Ovary (tissue), 9 donors: ENCODE results near the gene DOCK8. TPM values are rescaled to one million over a fixed set of nuclear protein-coding genes. Genes with fewer than 3 reads are reported as not detected.

Experiments used
- DNase-seq, 5 donors: peaks; one replicate each; pipeline ENCODE4 v3.0.0-alpha.2; 2019 to 2020
- H3K27ac ChIP-seq, 2 donors: fragments of 200-600 bp; one replicate each; pipeline versions ENCODE4 v1.5.1 to v1.8.0; 2019 to 2022
- H3K27me3 ChIP-seq: fragments of 200-600 bp; one replicate; pipeline ENCODE4 v1.8.0; 2022
- H3K36me3 ChIP-seq: fragments of 200-600 bp; sonication (generic); one replicate; pipeline ENCODE4 v1.5.1; 2019
- H3K4me1 ChIP-seq: one replicate; pipeline ENCODE4 v1.8.1; 2013; ENCODE audit warnings: mild to moderate bottlenecking, moderate library complexity; ENCODE audit not compliant: insufficient read depth
- H3K4me3 ChIP-seq: fragments of 200-600 bp; sonication (generic); one replicate; pipeline ENCODE4 v1.5.1; 2017
- H3K9me3 ChIP-seq, 2 donors: fragments of 200-600 bp in 1 of 2; sonication (generic) in 1 of 2; one replicate each; pipeline versions ENCODE4 v1.5.1 to v1.8.1; 2013 to 2019; ENCODE audit warnings: mild to moderate bottlenecking in 1 of 2, moderate library complexity in 1 of 2
- CTCF ChIP-seq, 3 donors: fragments of 450-650 bp in 2 of 3; fragments of 200-600 bp in 1 of 3; IDR thresholded peaks; one replicate each; pipeline versions ENCODE4 v1.5.1 to v1.8.0; 2016 to 2022; ENCODE audit warnings: antibody characterized with exemption in 3 of 3, mild to moderate bottlenecking in 1 of 3
- EP300 ChIP-seq: sonication (generic); formaldehyde crosslinking; IDR thresholded peaks from one replicate; pipeline ENCODE4 v1.6.1; 2017; ENCODE audit warnings: antibody characterized with exemption
- POLR2A ChIP-seq: fragments of 450-650 bp; IDR thresholded peaks from one replicate; pipeline ENCODE4 v1.6.1; 2017; ENCODE audit warnings: antibody characterized with exemption, mild to moderate bottlenecking, moderate library complexity
- WGBS, 3 donors: extraction: QIAGEN DNeasy Blood & Tissue Kit in 1 of 3; methylation state at CpG; one replicate each; pipeline versions ENCODE4 v1.1.5 to v1.1.7; 2013 to 2017; 5-methylcytosine and 5-hydroxymethylcytosine counted together
- intact Hi-C, 4 donors: fragments of 100-400 bp; cut with DNase I; formaldehyde crosslinking; loops; one replicate each; pipeline versions ENCODE4 v1.11.0 to v1.15.1; 2022 to 2023
- polyA plus RNA-seq, 2 donors: library from polyadenylated mRNA; stranded (reverse); fragments of 200-250 nt in 1 of 2; fragments of 350-450 nt in 1 of 2; fragmentation: Illumina TruSeq in 1 of 2; extraction: RNeasy Lipid Tissue Mini Kit (QIAGEN cat#74804) in 1 of 2; gene quantifications; one replicate each; pipeline ENCODE4 v1.2.3, GENCODE V29; 2013 to 2014
- total RNA-seq, 7 donors: library from RNA; depleted of rRNA in 2 of 7; stranded (reverse); fragments of >200 nt in 2 of 7; fragmentation: NEBNext Ultra II Directional in 3 of 7; extraction: Animal tissue kit (Norgen Biotek cat#: 25700) in 3 of 7; gene quantifications; one replicate each; pipeline versions ENCODE4 v1.1.0 to v1.2.4, GENCODE V29; 2016 to 2023
- donor health status: DM: no; HTN: no; CAD: no; lungs with moderate emphysema.
- donor health status: DM: no; HTN: no; CAD: no.
- donor health status: Bipolar disorder and iron deficiency.
- donor health status: DM: yes; HTN: yes; CAD: no.
- donor health status: DM: no; HTN: no; CAD: no.
- donor health status: DM: yes; HTN: yes; CAD: no.

Gene DOCK8
- total and polyA plus RNA-seq, 9 donors, result 1.4 to 12.2 (median 7.3) TPM

GRCh38 chr9:270657-271237 is 56.1 kb downstream of the DOCK8 start:
- Histone ChIP-seq H3K27me3 (no peaks in the 10 kb centered on the region), H3K27ac (no peak overlapping the region), H3K4me3 (no peak overlapping the region), H3K4me1 (no peaks in the 10 kb centered on the region), H3K9me3 (no peaks in the 10 kb centered on the region), H3K36me3 (no peaks in the 10 kb centered on the region)
- DNase-seq, result no peak
- intact Hi-C loops, result no loop called here
- TF ChIP-seq EP300 (no peak), POLR2A (no peak), CTCF (IDR thresholded peaks at IDR 0.05) (no peak)
- 65 to 74% (median 73%) methylated on average over 2 of the region's 2 CpGs for WGBS, 3 donors

DNA sequence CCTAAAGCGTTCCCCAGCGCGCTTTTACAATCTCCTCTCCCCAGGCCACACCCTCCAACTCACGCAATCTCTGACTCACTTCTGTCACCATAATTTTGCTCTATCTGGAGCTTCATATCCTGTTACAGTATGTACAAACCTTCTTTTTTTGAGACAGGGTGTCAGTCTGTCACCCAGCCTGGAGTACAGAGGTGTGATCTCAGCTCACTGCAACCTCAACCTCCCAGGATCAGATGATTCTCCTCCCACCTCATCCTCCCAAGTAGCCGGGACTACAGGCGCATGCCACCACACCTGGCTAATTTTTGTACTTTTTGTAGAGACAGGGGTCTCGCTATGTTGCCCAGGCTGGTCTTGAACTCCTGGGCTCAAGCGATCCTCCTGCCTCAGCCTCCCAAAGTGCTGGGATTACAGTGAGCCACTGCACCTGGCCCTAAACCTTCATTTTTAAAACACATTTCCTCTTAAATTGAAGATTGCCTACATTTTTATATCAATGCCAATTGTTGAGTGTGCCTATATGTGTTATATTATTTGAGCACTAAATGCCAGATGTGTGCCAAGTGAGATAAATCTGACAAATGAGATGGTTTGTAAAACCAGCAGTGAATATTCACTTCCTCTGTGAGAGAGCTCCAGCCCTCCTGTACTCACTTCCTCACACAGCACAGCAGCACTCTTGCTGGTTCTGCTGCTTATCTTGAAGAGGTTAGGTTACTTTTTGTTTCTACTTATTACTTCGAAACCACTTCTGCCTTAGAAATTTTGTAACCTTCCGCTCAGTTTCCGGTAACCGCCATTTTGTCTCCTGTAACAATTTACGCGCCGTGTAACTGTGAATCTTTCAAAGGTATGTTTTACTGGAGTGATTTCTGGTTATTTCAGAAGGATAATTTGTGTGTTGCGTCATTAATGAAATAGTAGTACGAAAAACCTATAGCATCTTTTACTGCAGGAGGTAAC is 57.9 kb downstream of the DOCK8 start:
- Histone ChIP-seq H3K9me3 (no peaks in the 10 kb centered on the region), H3K36me3 (no peaks in the 10 kb centered on the region), H3K4me3 (no peak overlapping the region), H3K27ac (no peak overlapping the region), H3K27me3 (no peaks in the 10 kb centered on the region), H3K4me1 (no peaks in the 10 kb centered on the region)
- 83 to 88% (median 85%) methylated on average over 17 of the region's 17 CpGs for WGBS, 3 donors
- intact Hi-C loops, result no loop called here
- no peak for TF ChIP-seq POLR2A
- TF ChIP-seq CTCF (IDR thresholded peaks at IDR 0.05), result no peak
- TF ChIP-seq EP300, result no peak
- DNase-seq, result no peak

- Histone ChIP-seq H3K27me3 (no peaks in the 10 kb centered on the region), H3K27ac (no peak overlapping the region), H3K9me3 (no peaks in the 10 kb centered on the region), H3K4me1 (no peaks in the 10 kb centered on the region), H3K4me3 (no peak overlapping the region), H3K36me3 (no peaks in the 10 kb centered on the region)
- intact Hi-C loops, result no loop called here
- TF ChIP-seq POLR2A (no peak), CTCF (IDR thresholded peaks at IDR 0.05) (no peak)
- no peak for DNase-seq
- 86 to 92% (median 89%) methylated on average over 6 of the region's 6 CpGs for whole genome bisulfite sequencing, 3 donors
These were observed 59.7 kb downstream of the DOCK8 start for GRCh38 chr9:274406-274805.

DNA sequence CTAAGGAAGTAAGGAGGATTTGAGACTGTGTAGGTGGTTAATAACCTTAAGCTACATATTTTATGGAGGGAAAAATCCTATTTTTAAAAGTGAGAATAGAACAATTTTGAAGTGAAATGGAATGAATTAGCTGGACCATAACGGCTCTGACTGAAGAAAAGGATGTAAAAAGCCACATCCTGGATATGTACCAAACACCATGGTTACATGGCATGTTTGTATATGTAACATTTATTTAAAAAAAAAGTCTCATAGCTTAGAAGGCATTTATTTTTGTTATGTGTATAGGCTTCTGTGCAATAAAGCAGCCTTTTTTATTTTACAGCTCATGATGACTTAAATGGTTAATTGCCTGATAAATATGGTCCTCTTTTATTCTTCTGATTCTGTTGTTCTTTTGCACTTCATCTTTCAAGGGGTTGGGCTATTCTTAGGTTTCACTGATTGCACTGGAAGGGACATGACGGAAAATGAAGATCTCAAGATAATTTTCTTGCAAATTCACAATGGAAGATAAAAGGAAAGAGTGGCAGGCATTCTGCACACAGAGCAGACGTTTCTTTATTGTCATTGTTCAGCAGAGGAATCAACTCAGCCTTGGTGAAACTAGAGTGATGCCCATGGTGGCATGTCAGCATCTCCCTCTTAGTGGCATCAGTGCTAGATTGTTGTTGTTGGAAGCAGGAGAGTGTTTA is 63.1 kb downstream of the DOCK8 start:
- Histone ChIP-seq H3K27me3 (no peaks in the 10 kb centered on the region), H3K27ac (no peak overlapping the region), H3K4me1 (no peaks in the 10 kb centered on the region), H3K4me3 (no peak overlapping the region), H3K9me3 (no peaks in the 10 kb centered on the region), H3K36me3 (no peaks in the 10 kb centered on the region)
- DNase-seq, result no peak
- intact Hi-C loops, result no loop called here
- WGBS, 3 donors, result 44 to 57% (median 45%) methylated on average over 3 of the region's 3 CpGs
- TF ChIP-seq POLR2A (no peak), EP300 (no peak), CTCF (IDR thresholded peaks at IDR 0.05) (no peak)
